ENCODE measurements around the gene APOL4. TPM values are rescaled to one million over a fixed set of nuclear protein-coding genes. Genes with fewer than 3 reads are reported as not detected.
"Not testable (repeated sequence)": the region's sequence is repeated elsewhere in the genome, so short reads cannot be mapped to it uniquely, and the experiment has no call there.

APOL4 gene
- total RNA-seq, 2 experiments from 2014 or later = 7.5 to 7.6 TPM

DNA sequence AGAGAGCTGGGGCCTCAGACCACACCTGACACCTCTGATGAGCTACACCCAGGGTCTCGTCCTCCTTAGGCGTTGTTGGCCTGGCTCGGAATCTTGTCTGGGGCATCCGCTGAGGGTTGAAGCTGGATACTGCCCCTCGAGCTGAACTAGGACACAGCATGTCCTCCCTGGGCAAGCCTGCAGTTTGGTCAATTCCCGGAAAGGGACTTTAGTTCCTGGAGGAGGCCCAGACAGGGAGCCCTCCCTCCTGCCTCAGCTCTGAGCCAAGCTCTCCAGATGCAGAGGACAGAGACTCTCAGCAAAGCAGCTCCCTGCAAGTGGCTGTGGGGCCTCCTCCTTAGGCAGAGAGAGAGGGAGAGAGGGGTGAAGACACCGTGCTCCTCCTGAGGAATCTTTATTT, 45.9 kb downstream of the APOL4 start:
- H3K4me1 Mint-ChIP-seq = peaks cover 85% of the 10 kb centered on the region

DNA sequence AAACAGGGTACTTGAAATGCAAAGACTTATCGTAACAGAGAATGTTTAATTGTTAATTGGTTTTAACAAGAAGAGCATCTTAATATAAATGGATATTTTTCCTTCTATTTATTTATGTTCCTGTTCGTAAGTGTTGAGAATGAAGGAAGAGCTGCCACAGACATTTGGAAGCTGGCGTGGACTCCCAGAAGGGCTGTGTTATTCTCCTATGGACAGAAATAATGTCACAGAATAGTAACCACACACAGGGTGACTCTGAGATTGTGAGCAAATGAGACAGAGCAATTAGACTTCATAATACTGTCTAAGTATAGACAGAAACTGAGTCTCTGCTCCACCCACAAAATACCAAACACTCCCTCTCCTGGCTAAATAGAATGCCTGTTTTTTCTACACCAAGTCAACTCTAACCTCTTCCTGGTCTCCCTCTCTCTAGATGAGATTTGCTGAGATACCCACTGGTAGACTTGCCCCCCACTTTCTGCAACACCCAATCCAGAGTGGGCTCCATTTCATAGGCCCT, 47.1 kb downstream of the APOL4 start:
- Mint-ChIP-seq H3K4me3 (no peak overlapping the region), H3K9me3 (no peaks in the 10 kb centered on the region), H3K36me3 (ENCODE audit: low read depth) (peaks cover 93% of the 10 kb centered on the region), H3K27me3 (no peaks in the 10 kb centered on the region), H3K4me1 (peaks cover 80% of the 10 kb centered on the region), H3K27ac (peak overlapping the region; percentile 41)
- no peak for DNase-seq
- ChIA-PET CTCF (interaction anchor here (1.6 kb wide), 1 partner anchor 332 kb away, joined by 5 read pairs; no protein-coding TSS in a partner anchor), POLR2A (no interaction called here)

More for the DNA sequence above, 45.9 kb downstream of the APOL4 start:
- Mint-ChIP-seq H3K27me3 (no peaks in the 10 kb centered on the region), H3K36me3 (ENCODE audit: low read depth) (peaks cover 91% of the 10 kb centered on the region), H3K4me3 (peak overlapping the region; percentile 95), H3K9me3 (no peaks in the 10 kb centered on the region), H3K27ac (peak overlapping the region; percentile 91)
- CTCF ChIA-PET = interaction anchor here (1.4 to 1.5 kb wide), 2 partner anchors 11 to 21 kb away, joined by 4 to 8 read pairs; no protein-coding TSS in a partner anchor
- POLR2A ChIA-PET = interaction anchor here (0.6 to 1.0 kb wide), 3 partner anchors 10 to 124 kb away, joined by 3 read pairs; no protein-coding TSS in a partner anchor
- no peak for DNase-seq

DNA sequence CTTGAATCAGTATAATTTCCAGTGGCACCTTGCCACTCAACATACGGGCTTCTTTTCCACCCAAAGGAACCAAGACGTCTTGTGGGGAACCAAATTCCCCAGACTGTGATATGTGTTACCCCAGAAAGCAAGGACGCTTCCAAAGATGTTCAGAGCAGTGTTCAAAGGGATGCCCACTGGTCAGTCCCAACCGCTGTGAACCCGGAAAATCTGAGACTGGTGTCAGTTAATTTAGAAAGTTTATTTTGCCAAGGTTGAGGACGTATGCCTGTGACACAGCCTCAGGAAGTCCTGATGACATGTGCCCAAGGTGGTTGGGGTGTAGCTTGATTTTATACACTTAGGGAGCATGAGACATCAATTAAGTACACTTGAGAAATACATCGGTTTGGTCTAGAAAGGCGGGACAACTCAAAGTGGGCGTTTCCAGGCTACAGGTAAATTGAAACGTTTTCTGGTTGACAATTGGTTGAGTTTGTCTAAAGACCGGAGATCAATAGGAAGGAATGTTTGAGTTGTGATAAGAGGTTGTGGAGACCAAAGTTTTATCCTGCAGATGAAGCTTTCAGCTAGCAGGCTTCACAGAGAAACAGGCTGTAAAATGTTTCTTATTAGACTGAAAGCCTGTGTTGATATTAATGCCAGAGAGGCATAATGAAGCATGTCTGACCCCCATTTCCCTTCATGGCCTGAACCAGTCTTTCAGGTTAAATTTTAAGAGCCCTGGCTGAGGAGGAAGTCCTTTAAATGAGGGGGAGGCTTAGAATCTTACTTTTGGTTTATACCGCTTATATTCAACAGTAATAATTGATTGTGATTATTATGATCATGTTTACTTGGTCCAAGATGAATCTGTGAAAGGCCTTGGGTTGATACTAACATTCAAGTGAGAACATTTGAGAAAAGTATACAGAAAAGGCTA, 47.8 kb downstream of the APOL4 start:
- CTCF ChIA-PET = interaction anchor here (1.2 to 1.6 kb wide), 2 partner anchors 24 to 333 kb away, joined by 3 to 5 read pairs; no protein-coding TSS in a partner anchor
- Mint-ChIP-seq H3K36me3 (ENCODE audit: low read depth) (peaks cover 92% of the 10 kb centered on the region), H3K27ac (no peak overlapping the region), H3K9me3 (no peaks in the 10 kb centered on the region), H3K4me3 (no peak overlapping the region), H3K4me1 (peaks cover 73% of the 10 kb centered on the region), H3K27me3 (no peaks in the 10 kb centered on the region)
- DNase-seq = no peak
- POLR2A ChIA-PET = interaction anchor here (2.8 kb wide), 1 partner anchor 8 kb away, joined by 12 read pairs; the partner anchor contains the start of gene APOL3

DNA sequence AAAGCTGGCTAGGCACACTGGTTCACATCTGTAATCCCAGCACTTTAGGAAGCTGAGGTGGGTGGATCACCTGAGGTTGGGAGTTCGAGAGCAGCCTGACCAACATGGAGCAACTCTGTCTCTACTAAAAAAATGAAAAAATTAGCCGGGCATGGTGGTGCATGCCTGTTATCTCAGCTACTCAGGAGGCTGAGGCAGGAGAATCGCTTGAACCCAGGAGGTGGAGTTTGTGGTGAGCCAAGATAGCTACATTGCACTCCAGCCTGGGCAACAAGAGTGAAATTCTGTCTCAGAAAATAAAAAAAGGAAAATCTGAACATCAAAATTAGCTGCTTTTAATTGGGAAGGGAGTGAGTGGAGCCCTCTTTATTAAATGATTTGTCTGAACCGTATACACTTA, 48.8 kb downstream of the APOL4 start:
- not testable (repeated sequence) for DNase-seq, H3K4me3 Mint-ChIP-seq, H3K27me3 Mint-ChIP-seq, H3K27ac Mint-ChIP-seq, H3K9me3 Mint-ChIP-seq
- ChIA-PET POLR2A (interaction anchor here (0.6 to 2.8 kb wide), 2 partner anchors 9 to 84 kb away, joined by 3 to 12 read pairs; partner anchors contain the start of gene APOL3), CTCF (interaction anchor here (1.2 to 1.7 kb wide), 3 partner anchors 8 to 333 kb away, joined by 3 to 5 read pairs (median 4); partner anchors contain the start of gene APOL3)
- Mint-ChIP-seq H3K36me3 (ENCODE audit: low read depth) (peaks cover 93% of the 10 kb centered on the region), H3K4me1 (peaks cover 66% of the 10 kb centered on the region)

DNA sequence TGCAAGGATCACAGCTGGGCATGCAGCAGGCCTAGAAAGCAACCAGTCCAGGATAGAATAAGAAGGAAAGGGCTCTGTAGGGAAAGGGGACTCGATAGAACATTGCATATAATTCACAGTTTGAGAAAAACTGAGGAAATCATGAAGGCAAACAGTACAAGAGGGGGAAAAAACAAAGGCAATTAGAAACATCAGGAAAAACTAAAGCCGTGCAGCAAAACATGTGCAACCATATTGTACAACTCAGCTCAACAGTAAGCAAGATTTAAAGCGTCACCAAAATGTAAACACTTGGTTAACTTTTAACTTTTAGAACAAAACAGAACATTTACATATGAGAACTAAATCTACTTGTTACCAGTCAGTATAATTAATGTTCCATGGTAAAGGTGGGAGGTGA, 49.5 kb downstream of the APOL4 start:
- POLR2A ChIA-PET = interaction anchor here (2.8 kb wide), 1 partner anchor 9 kb away, joined by 12 read pairs; the partner anchor contains the start of gene APOL3
- H3K27ac Mint-ChIP-seq = no peak overlapping the region
- H3K9me3 Mint-ChIP-seq = no peaks in the 10 kb centered on the region
- CTCF ChIA-PET = interaction anchor here (0.8 to 1.7 kb wide), 4 partner anchors 8 to 43 kb away, joined by 3 to 4 read pairs (median 4); partner anchors contain the start of gene APOL3
- no peaks in the 10 kb centered on the region for H3K27me3 Mint-ChIP-seq
- peaks cover 60% of the 10 kb centered on the region for H3K4me1 Mint-ChIP-seq
- no peak for DNase-seq
- no peak overlapping the region for H3K4me3 Mint-ChIP-seq
- H3K36me3 Mint-ChIP-seq (ENCODE audit: low read depth) = peaks cover 93% of the 10 kb centered on the region

DNA sequence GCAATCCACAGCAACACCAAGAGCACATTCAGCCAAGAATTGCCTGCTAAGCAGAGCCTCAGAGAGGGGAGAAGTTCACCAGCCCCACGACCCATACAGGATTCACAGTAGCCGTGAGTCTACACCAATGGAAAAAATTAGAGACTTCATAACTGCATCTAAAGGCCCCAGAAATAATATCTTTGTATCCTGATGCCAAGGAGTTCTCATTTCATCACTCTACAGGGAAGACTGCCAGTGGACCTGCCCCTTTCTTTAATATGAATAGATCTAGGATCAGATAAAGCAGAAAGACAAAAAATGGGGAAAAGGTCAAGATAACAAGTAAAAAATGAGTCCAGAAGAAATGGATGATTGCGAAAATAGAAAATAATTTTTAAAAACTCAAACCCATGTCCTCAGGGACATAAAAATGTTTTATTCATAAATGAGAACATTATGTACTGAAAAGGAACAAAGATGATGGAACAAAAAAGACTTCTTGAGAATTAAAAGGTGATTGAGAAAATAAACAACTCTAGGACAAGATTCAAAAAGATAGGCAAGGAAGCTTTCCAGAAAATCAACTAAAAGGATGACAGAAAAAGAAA, 50.5 kb downstream of the APOL4 start:
- Mint-ChIP-seq H3K4me3 (no peak overlapping the region), H3K36me3 (ENCODE audit: low read depth) (peaks cover 86% of the 10 kb centered on the region), H3K27me3 (no peaks in the 10 kb centered on the region), H3K4me1 (peaks cover 50% of the 10 kb centered on the region), H3K27ac (no peak overlapping the region), H3K9me3 (no peaks in the 10 kb centered on the region)
- ChIA-PET CTCF (interaction anchor here (0.8 to 1.7 kb wide), 4 partner anchors 9 to 44 kb away, joined by 3 to 4 read pairs (median 4); partner anchors contain the start of gene APOL3), POLR2A (interaction anchor here (2.8 kb wide), 1 partner anchor 10 kb away, joined by 12 read pairs; the partner anchor contains the start of gene APOL3)
- no peak for DNase-seq

DNA sequence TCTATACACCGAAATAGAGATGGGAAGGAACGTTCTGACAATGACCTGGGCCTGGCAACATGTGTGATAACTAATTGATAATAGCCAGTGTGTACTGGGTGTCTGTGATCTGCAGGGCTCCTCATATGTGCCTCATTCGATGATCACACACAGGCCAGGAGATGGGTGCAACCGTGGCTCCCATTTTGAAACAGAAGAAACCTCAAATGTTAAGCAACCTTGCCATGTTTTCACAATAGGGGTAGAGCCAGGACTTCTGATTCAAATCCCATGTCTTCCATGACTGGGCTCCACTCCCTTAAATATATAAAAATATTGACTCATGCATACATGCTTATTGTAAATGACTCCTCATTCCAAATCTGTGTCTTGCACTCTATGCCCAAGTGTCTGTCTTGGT, 52.2 kb downstream of the APOL4 start:
- Mint-ChIP-seq H3K4me1 (peaks cover 34% of the 10 kb centered on the region), H3K36me3 (ENCODE audit: low read depth) (peaks cover 84% of the 10 kb centered on the region), H3K4me3 (no peak overlapping the region), H3K27me3 (no peaks in the 10 kb centered on the region), H3K9me3 (no peaks in the 10 kb centered on the region), H3K27ac (no peak overlapping the region)
- DNase-seq = no peak
- ChIA-PET POLR2A (no interaction called here), CTCF (no interaction called here)

DNA sequence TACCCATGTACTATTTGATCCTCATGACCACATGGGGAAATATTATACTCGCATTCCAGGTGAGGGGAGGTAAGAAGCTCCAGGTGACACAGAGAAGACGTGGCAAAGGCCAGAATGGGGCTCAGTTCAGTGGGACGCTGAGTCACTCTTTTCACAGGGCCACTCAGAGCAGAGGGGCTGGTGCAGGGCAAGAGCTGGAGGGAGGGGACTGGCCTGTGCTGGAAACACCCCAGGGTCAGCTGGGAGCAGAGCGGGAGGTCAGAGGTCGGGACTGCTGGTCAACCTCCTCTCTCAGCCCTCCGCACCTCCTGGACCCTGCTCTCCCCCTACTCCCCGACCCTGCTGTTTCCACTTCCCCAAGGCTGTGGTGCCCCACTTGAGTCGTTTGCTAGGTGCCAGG, 53.2 kb downstream of the APOL4 start:
- ChIA-PET POLR2A (no interaction called here), CTCF (no interaction called here)
- H3K4me1 Mint-ChIP-seq = peaks cover 25% of the 10 kb centered on the region
- no peaks in the 10 kb centered on the region for H3K9me3 Mint-ChIP-seq
- peaks cover 84% of the 10 kb centered on the region for H3K36me3 Mint-ChIP-seq (ENCODE audit: low read depth)
- no peaks in the 10 kb centered on the region for H3K27me3 Mint-ChIP-seq
- H3K4me3 Mint-ChIP-seq = no peak overlapping the region
- H3K27ac Mint-ChIP-seq = no peak overlapping the region
- no peak for DNase-seq

- POLR2A ChIA-PET = no interaction called here
- no peak overlapping the region for H3K4me3 Mint-ChIP-seq
- H3K27ac Mint-ChIP-seq = peak overlapping the region; percentile 7
- peaks cover 84% of the 10 kb centered on the region for H3K36me3 Mint-ChIP-seq (ENCODE audit: low read depth)
- H3K4me1 Mint-ChIP-seq = peaks cover 18% of the 10 kb centered on the region
- no peak for DNase-seq
- CTCF ChIA-PET = no interaction called here
- no peaks in the 10 kb centered on the region for H3K9me3 Mint-ChIP-seq
- no peaks in the 10 kb centered on the region for H3K27me3 Mint-ChIP-seq
Observed at GRCh38 chr22:36147196-36147791, 54.3 kb downstream of the APOL4 start.

DNA sequence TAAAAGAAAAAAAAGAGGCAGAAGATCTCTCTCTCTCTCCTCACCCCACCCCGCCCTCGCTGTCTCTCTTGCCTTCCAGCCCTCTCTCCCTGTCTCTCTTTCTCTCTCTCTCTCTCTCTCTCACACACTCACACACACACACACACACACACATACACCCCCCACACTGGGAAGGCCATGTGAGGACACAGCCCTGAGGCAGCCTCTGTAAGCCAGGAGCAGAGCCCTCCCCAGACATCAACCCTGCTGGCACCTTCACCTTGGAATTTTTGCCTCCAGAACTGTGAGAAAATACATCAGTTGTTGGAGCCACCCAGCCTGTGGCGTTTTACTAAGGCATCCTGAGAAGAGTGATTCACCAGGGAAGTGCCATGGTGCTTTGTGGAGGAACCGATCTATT, 55.7 kb downstream of the APOL4 start:
- no peak for DNase-seq
- ChIA-PET CTCF (interaction anchor here (1.4 to 2.2 kb wide), 3 partner anchors 15 to 141 kb away, joined by 4 to 21 read pairs (median 4); partner anchors contain the start of gene APOL3), POLR2A (no interaction called here)
- H3K4me1 Mint-ChIP-seq = peaks cover 6% of the 10 kb centered on the region
- H3K27ac Mint-ChIP-seq = no peak overlapping the region
- no peaks in the 10 kb centered on the region for H3K27me3 Mint-ChIP-seq
- H3K36me3 Mint-ChIP-seq (ENCODE audit: low read depth) = peaks cover 82% of the 10 kb centered on the region
- H3K4me3 Mint-ChIP-seq = no peak overlapping the region
- no peaks in the 10 kb centered on the region for H3K9me3 Mint-ChIP-seq

DNA sequence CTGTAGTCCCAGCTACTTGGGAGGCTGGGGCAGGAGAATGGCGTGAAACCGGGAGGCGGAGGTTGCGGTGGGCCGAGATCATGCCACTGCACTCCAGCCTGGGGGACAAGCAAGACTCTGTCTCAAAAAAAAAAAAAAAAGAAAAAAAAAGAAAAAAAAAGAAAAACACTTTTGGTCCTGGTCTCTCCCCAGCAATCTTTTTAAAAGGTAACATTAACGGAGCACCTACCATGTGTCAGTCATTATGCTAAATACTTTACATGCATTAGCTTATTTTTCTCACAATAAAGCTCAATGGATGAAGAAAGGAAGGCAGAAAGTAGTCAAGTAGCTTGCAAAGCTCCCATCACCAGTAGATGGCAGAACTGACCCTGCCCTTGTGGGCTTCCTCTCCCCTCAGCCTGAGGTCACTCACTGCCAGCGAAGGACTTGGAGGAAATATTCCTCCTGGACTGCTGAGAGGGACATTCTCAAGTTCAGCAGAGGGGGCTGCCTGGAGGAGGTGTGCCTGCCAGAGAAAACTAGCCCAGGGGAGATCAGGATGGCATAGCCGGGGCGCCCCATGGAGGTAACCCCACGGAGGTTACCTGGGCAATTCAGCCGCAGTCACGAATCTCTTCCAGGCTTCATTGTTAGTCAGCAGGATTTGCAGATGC, 56.6 kb downstream of the APOL4 start:
- peaks cover 3% of the 10 kb centered on the region for H3K4me1 Mint-ChIP-seq
- no peak overlapping the region for H3K4me3 Mint-ChIP-seq
- DNase-seq = peak; percentile 37
- H3K27ac Mint-ChIP-seq = no peak overlapping the region
- no peaks in the 10 kb centered on the region for H3K27me3 Mint-ChIP-seq
- POLR2A ChIA-PET = no interaction called here
- CTCF ChIA-PET = interaction anchor here (0.7 to 2.2 kb wide), 12 partner anchors 8 to 142 kb away, joined by 3 to 21 read pairs (median 4); partner anchors contain the start of genes APOL3 and APOL4
- H3K36me3 Mint-ChIP-seq (ENCODE audit: low read depth) = peaks cover 82% of the 10 kb centered on the region
- no peaks in the 10 kb centered on the region for H3K9me3 Mint-ChIP-seq

DNA sequence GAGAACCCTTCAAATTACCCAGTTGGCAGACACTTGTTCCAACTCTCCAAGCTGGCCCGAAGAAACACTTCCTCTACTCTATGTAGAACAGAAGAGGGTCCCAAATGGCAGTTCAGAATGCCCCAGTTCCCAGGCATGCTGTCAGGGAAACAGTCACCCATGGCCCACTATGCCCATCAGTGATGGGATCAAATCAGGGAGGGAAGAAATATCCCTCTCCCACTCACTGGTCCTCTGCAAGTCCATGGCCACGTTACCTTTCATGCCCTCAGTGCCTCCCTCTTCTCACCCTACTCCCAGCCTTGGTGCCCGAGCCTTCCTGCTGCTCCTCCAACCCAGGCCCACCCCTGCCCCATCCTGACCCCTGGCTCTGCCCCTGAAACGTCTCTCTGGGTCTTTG, 57.7 kb downstream of the APOL4 start:
- no peak overlapping the region for H3K4me3 Mint-ChIP-seq
- H3K36me3 Mint-ChIP-seq (ENCODE audit: low read depth) = peaks cover 78% of the 10 kb centered on the region
- no peak overlapping the region for H3K27ac Mint-ChIP-seq
- peaks cover 2% of the 10 kb centered on the region for H3K4me1 Mint-ChIP-seq
- H3K9me3 Mint-ChIP-seq = no peaks in the 10 kb centered on the region
- POLR2A ChIA-PET = no interaction called here
- H3K27me3 Mint-ChIP-seq = no peaks in the 10 kb centered on the region
- DNase-seq = no peak
- CTCF ChIA-PET = interaction anchor here (0.9 to 2.2 kb wide), 3 partner anchors 20 to 36 kb away, joined by 3 to 21 read pairs (median 3); no protein-coding TSS in a partner anchor

Measured in activated CD4-positive, alpha-beta memory T cell treated with anti-CD3 and anti-CD28 coated beads, Interleukin-2, amount 10 ng/mL, durations not matched to agents 7 days and 5 days (primary cell).